ENCODE measurements around the gene EPM2AIP1.

DNA sequence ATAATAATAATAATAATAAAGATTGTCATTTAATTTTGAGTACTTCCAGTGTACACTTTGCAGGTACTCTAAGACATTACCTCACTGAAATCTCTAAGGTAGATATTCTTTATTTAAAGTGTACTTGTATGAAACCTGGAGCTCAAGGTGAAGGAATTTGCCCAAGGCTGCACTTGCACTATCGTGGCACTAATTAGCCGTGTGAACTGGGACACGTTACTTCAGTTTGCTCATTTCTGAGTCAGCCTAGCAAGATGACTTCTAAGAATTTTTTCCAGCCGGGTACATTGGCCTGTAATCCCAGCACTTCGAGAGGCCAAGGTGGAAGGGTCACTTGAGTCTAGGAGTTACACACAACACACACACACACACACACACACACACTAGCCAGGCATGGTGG, 33.9 kb upstream of the EPM2AIP1 start:
- TF ChIP-seq POLR2A (IDR thresholded peaks at IDR 0.05): no peak
- TF ChIP-seq, protein P1, sequence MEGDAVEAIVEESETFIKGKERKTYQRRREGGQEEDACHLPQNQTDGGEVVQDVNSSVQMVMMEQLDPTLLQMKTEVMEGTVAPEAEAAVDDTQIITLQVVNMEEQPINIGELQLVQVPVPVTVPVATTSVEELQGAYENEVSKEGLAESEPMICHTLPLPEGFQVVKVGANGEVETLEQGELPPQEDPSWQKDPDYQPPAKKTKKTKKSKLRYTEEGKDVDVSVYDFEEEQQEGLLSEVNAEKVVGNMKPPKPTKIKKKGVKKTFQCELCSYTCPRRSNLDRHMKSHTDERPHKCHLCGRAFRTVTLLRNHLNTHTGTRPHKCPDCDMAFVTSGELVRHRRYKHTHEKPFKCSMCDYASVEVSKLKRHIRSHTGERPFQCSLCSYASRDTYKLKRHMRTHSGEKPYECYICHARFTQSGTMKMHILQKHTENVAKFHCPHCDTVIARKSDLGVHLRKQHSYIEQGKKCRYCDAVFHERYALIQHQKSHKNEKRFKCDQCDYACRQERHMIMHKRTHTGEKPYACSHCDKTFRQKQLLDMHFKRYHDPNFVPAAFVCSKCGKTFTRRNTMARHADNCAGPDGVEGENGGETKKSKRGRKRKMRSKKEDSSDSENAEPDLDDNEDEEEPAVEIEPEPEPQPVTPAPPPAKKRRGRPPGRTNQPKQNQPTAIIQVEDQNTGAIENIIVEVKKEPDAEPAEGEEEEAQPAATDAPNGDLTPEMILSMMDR (IDR thresholded peaks at IDR 0.05): no peak
